GM21786 (cell line): ENCODE data around the gene CDC25B.
A peak's percentile ranks its signal among the peaks of the same experiment; 100 is the strongest.
"Not testable (repeated sequence)": the region's sequence is repeated elsewhere in the genome, so short reads cannot be mapped to it uniquely, and the experiment has no call there.

Experiments used
- ATAC-seq: cut with Tn5 transposase; IDR thresholded peaks from one replicate; pipeline ENCODE4 v1.9.1; 2021; ENCODE audit not compliant: unreplicated experiment

The CDC25B gene

GRCh38 chr20:3784216-3784853, 11.8 kb upstream of the CDC25B start:
- ATAC-seq: no peak

- no peak for ATAC-seq
Observed at GRCh38 chr20:3784863-3785239, 11.3 kb upstream of the CDC25B start.

- ATAC-seq: no peak
Observed at GRCh38 chr20:3785240-3786125, 10.6 kb upstream of the CDC25B start.

GRCh38 chr20:3786126-3786484, 10.0 kb upstream of the CDC25B start:
- ATAC-seq: peak; percentile 11

GRCh38 chr20:3786665-3787323, 9.3 kb upstream of the CDC25B start, which contains the start of gene CENPB:
TSS of gene CENPB (minus strand) at chr20:3786740. CDS start at chr20:3786483, 257 bp downstream.
- ATAC-seq: peak; percentile 69

- ATAC-seq: no peak
Observed at GRCh38 chr20:3787324-3788014, 8.6 kb upstream of the CDC25B start.

GRCh38 chr20:3788685-3789155, 7.4 kb upstream of the CDC25B start:
- ATAC-seq: no peak

GRCh38 chr20:3789201-3789600, 6.9 kb upstream of the CDC25B start:
- not testable (repeated sequence) for ATAC-seq

GRCh38 chr20:3794168-3794567, 1.9 kb upstream of the CDC25B start:
- not testable (repeated sequence) for ATAC-seq

- no peak for ATAC-seq
Observed at GRCh38 chr20:3794701-3795420, 1.2 kb upstream of the CDC25B start.

GRCh38 chr20:3796477-3797225, 541 bp downstream of the CDC25B start:
- ATAC-seq: no peak

GRCh38 chr20:3797226-3797545, 1.1 kb downstream of the CDC25B start:
- no peak for ATAC-seq

- ATAC-seq: no peak
Observed at GRCh38 chr20:3797592-3798372, 1.7 kb downstream of the CDC25B start.

GRCh38 chr20:3798373-3798768, 2.3 kb downstream of the CDC25B start:
- ATAC-seq: no peak

- no peak for ATAC-seq
Observed at GRCh38 chr20:3798908-3799248, 2.8 kb downstream of the CDC25B start.

- ATAC-seq: no peak
Observed at GRCh38 chr20:3800256-3800877, 4.3 kb downstream of the CDC25B start.

GRCh38 chr20:3800878-3801260, 4.8 kb downstream of the CDC25B start:
- ATAC-seq: no peak

GRCh38 chr20:3801299-3801698, 5.2 kb downstream of the CDC25B start:
- no peak for ATAC-seq

- ATAC-seq: no peak
Observed at GRCh38 chr20:3801846-3802245, 5.7 kb downstream of the CDC25B start.
